HUES6 (cell line): ENCODE data around the gene PABPC1L.

Experiments
- H3K27ac ChIP-seq: 2 replicates; pipeline ENCODE4 v1.7.0; 2013; ENCODE audit warnings: low read depth, mild to moderate bottlenecking, low read length, inconsistent platforms
- H3K27me3 ChIP-seq: 2 replicates; pipeline ENCODE4 v1.6.1; 2013; ENCODE audit warnings: low read length; ENCODE audit not compliant: control insufficient read depth, insufficient read depth
- H3K36me3 ChIP-seq: 2 replicates; pipeline ENCODE4 v1.6.1; 2013; ENCODE audit warnings: low read length; ENCODE audit not compliant: control insufficient read depth, insufficient read depth
- H3K4me1 ChIP-seq: 2 replicates; pipeline ENCODE4 v1.6.1; 2013; ENCODE audit warnings: low read length; ENCODE audit not compliant: control insufficient read depth, insufficient read depth
- H3K4me3 ChIP-seq: 2 replicates; pipeline ENCODE4 v1.5.1; 2013; ENCODE audit warnings: low read depth, low read length
- H3K9ac ChIP-seq: one replicate; pipeline ENCODE4 v1.6.1; 2013; ENCODE audit warnings: mild to moderate bottlenecking, low read length
- H3K9me3 ChIP-seq: 2 replicates; pipeline ENCODE4 v1.6.1; 2013; ENCODE audit warnings: low read depth, low read length; ENCODE audit not compliant: control insufficient read depth, insufficient read depth

The PABPC1L gene

DNA sequence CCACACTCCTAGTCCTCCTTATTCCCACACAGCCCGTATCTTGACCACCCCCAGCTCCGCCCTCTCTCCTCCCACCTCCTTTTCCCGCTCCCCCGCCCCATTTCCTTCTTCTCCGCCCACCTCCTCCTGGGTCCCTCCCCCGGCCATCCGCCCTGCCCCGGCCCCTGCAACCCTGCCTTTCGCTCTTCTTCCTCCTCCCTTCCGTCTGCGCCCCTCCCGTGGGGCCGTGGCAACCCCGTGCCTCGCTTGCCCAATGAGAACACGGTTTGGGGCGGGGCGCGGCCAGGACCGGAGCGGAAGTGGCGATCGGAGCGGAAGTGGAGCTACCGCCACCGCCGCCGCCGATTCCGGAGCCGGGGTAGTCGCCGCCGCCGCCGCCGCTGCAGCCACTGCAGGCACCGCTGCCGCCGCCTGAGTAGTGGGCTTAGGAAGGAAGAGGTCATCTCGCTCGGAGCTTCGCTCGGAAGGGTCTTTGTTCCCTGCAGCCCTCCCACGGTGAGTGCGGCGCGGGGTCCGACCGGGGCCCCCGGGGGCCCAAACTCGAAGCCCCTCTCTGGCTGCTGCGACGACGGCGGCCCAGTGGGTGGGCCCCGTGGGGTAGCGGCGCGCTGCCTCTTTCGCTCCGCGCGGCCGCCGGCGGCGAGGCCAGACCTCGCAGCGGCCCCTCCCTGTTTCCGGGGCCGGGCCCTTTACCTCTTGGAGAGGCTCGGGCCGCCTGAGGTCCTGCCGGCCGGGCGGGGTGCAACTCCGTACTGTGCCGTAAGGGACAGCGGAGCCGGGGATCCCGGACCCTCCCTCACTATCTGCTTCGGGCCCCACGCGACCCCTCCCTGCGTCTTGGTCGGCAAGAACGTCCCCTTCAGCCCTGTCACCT lies 24.2 kb upstream of the PABPC1L start, which contains the start of gene YWHAB:
Gene YWHAB (plus strand): TSS at position 314 of the 874 bp plus-strand sequence. CDS start 15,829 bp downstream, outside the sequence.
- H3K4me1 ChIP-seq: peaks cover 19% of the 10 kb centered on the region
- H3K36me3 ChIP-seq: peaks cover 13% of the 10 kb centered on the region
- H3K27me3 ChIP-seq: no peaks in the 10 kb centered on the region; the same call in 1 of the 2 replicates
- peak within 1 kb of the TSS; percentile 98 for H3K4me3 ChIP-seq
- H3K9me3 ChIP-seq: no peaks in the 10 kb centered on the region
- peak within 1 kb of the TSS; percentile 98 for H3K9ac ChIP-seq
- H3K27ac ChIP-seq: peak within 1 kb of the TSS; percentile 98

DNA sequence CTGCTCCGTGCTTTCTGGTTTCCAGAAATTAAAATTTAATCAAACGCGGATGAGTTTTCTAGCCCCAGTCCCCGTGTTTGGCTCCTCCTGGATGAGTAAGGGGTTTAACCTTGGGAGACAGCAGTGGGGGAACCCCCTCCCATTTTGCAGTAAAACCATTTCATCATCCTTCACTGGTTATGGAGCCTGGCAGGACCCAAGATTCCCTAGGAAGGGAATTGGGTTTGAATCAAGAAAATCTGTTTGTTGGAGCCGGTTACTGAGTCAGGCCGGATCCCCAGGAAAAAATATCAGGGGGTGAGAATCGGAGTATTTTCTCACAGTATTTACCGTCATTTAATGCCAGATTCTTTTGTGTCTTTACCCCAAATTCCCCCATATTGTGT lies 23.6 kb upstream of the PABPC1L start:
- H3K4me1 ChIP-seq: peaks cover 19% of the 10 kb centered on the region
- peak overlapping the region; percentile 98 for H3K27ac ChIP-seq
- H3K27me3 ChIP-seq: no peaks in the 10 kb centered on the region; the same call in 1 of the 2 replicates

DNA sequence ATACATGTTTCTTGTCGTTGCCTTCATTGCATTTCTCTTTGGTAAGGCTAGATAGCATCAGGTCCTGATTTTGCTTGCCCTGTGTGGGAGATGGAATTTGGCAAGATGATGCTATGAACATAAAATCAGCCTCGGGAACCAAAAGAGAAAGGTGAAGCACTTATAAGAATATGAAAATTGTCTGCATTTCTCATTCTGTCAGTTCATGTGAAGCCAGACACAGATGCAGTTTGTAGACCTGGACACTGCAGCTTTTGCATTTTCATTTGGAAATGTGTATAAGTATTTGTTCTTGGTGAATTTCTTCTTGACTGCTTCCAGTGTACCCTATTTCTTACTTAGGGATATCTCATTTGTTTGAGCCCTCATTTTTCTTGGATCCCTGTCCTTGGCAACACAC lies 23.0 kb upstream of the PABPC1L start:
- Histone ChIP-seq H3K9ac (peak overlapping the region; percentile 98), H3K9me3 (no peaks in the 10 kb centered on the region), H3K36me3 (peaks cover 15% of the 10 kb centered on the region), H3K27ac (peak overlapping the region; percentile 98; the same call in 1 of the 2 replicates), H3K4me1 (peaks cover 19% of the 10 kb centered on the region), H3K4me3 (peak overlapping the region; percentile 98), H3K27me3 (no peaks in the 10 kb centered on the region; the same call in 1 of the 2 replicates)

More for the DNA sequence above, 23.6 kb upstream of the PABPC1L start:
- Histone ChIP-seq H3K4me3 (peak overlapping the region; percentile 98), H3K9ac (peak overlapping the region; percentile 98), H3K9me3 (no peaks in the 10 kb centered on the region), H3K36me3 (peaks cover 15% of the 10 kb centered on the region)

DNA sequence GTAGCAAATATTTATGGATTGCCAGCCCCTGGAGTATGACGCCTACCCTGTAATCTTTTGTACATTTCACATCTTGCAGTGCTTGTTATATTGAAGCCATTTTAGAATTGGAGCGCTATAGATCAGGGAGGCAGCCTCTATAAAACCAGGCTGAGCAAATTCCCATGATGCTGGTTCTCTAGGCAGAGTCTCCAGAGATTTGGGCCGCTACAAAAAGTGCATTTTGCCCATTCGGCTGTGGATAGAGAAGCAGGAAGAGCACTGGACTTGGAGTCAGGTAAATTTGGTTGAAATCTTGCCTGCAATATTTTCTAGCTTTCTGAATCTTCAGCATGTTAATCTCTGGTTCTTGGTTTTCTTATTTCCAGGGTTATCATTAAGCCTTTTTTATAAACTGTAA lies 22.4 kb upstream of the PABPC1L start:
- H3K4me3 ChIP-seq: peak overlapping the region; percentile 98
- peaks cover 15% of the 10 kb centered on the region for H3K36me3 ChIP-seq
- H3K27ac ChIP-seq: no peak overlapping the region
- no peaks in the 10 kb centered on the region; the same call in 1 of the 2 replicates for H3K27me3 ChIP-seq
- peaks cover 19% of the 10 kb centered on the region for H3K4me1 ChIP-seq
- H3K9me3 ChIP-seq: no peaks in the 10 kb centered on the region
- H3K9ac ChIP-seq: no peak overlapping the region

DNA sequence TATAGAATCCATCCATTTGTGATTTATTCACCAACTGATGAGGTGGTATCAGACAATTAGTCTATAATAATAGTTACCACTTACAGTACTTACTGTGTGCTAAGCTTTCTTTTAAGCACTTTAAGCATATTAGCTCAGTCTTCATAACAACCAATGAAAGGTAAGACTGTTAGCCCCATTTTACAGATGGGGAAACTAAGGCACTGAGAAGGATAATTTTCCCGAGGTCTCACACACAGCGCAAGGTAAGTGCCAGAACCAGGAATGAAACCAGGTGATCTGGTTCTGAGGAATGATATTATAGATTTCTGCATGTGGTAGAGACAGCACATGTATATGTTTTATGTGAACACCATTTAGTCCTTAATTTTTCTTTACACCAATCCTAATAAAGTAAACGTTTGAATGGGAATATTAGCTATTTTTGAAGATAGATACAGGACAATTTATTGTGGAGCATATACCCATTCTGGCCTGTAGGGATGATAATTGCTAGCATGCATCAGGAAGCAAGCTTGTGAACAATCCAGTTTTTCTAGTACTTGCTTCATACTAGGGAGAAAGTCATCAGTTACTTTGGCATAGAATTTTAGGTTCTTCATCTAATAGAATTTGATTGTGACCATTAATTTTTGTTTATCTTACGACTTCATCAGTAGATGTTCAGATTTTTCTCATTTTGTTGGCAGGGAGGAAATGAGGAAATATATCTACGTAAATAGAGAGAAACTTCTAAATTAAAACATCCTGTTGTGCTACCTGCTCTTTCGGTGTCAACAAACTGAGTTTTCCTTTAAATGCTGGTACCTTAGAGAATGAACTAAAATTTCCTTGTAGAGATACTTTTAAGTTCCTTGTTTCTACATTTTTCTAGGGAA lies 21.4 kb upstream of the PABPC1L start:
- Histone ChIP-seq H3K4me3 (no peak overlapping the region), H3K36me3 (peaks cover 15% of the 10 kb centered on the region), H3K9me3 (no peaks in the 10 kb centered on the region), H3K4me1 (peaks cover 19% of the 10 kb centered on the region), H3K27ac (no peak overlapping the region), H3K9ac (no peak overlapping the region), H3K27me3 (no peaks in the 10 kb centered on the region; the same call in 1 of the 2 replicates)

DNA sequence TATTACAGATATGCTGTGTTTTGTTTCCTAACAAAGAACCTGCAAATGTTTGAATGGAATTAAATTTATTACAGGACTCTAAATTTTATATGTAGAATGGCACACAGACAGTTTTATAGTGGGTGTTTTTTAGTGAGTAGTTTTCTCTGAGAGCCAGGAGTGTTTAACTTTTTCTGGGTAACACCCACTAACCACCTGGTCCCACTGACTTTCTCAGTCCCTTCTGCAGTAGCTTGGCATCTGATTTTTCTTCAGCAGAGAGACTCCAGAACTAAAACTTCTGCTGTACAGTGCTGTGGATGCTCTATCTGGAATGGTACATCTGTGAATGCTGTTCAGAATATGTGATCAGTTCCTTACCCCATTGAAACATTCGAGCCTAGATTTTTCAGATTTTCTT lies 18.0 kb upstream of the PABPC1L start:
- no peaks in the 10 kb centered on the region for H3K27me3 ChIP-seq
- peaks cover 10% of the 10 kb centered on the region for H3K4me1 ChIP-seq
- H3K9me3 ChIP-seq: no peaks in the 10 kb centered on the region
- H3K27ac ChIP-seq: no peak overlapping the region
- H3K4me3 ChIP-seq: no peak overlapping the region
- no peak overlapping the region for H3K9ac ChIP-seq
- H3K36me3 ChIP-seq: peaks cover 15% of the 10 kb centered on the region

DNA sequence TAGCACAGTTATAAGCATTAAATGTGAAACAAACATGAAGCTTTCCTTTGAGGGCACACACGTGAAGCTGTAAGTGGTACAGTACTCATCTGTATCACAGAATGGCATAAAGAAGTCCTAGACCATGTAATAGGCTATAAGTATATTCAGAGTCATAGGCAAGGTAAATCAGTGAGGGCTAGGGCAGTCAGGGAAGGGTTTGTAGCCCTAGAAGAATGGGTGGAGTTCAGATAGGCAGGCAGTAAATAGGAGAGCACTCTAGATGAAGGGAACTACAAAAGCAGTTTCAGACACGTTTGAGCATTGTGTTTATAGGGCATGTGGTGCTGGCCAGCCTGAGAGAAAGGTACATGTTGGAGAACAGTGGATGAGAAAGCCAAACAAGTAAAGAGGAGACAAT lies 14.9 kb upstream of the PABPC1L start:
- H3K27ac ChIP-seq: no peak overlapping the region
- H3K4me1 ChIP-seq: no peaks in the 10 kb centered on the region
- no peaks in the 10 kb centered on the region for H3K27me3 ChIP-seq
- H3K4me3 ChIP-seq: no peak overlapping the region
- no peak overlapping the region for H3K9ac ChIP-seq
- H3K36me3 ChIP-seq: peaks cover 11% of the 10 kb centered on the region
- H3K9me3 ChIP-seq: no peaks in the 10 kb centered on the region

DNA sequence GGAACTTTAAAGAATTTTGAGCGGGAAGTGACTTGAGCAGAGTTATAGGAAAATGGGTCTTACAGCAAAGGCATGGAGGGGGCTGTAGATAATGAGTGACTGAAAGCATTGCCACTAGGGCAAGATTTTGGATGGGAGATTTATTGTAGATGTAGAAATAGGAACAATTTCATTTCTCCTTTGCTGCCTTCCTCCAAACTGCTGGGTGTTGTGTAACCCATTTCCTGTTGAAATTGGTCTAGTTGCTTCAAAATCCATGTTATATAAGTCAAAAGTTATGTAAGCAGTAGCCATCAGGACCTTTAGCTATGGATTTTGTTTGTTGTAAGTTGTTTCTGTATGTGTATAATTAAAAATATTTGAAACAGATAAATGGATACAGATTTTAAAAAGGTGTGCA lies 13.3 kb upstream of the PABPC1L start:
- peaks cover 22% of the 10 kb centered on the region for H3K36me3 ChIP-seq
- H3K4me3 ChIP-seq: no peak overlapping the region

DNA sequence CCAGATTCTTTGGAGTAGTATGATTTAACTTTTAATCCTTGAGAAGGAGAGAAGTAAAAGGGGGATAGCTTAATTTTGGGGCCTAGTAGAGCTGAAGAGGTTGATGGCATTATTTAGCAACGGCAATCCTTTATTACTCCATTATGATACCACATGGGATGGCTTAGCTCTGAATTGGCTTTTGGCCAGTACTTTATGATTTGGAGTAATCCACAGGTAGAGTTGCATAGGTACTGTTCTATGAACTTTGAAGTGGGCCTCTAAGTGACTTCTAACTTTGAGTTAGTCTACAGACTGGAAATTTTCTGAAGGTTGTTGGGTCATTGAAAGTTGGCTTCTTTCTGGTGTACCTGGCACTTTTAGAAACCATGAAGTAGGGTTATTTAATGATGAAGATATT lies 12.7 kb upstream of the PABPC1L start:
- Histone ChIP-seq H3K4me1 (no peaks in the 10 kb centered on the region), H3K27me3 (no peaks in the 10 kb centered on the region), H3K4me3 (no peak overlapping the region), H3K36me3 (peaks cover 28% of the 10 kb centered on the region), H3K9me3 (no peaks in the 10 kb centered on the region), H3K9ac (no peak overlapping the region), H3K27ac (no peak overlapping the region)

More for the DNA sequence above, 13.3 kb upstream of the PABPC1L start:
- no peaks in the 10 kb centered on the region for H3K27me3 ChIP-seq
- H3K4me1 ChIP-seq: no peaks in the 10 kb centered on the region
- no peaks in the 10 kb centered on the region for H3K9me3 ChIP-seq
- no peak overlapping the region for H3K27ac ChIP-seq
- H3K9ac ChIP-seq: no peak overlapping the region

DNA sequence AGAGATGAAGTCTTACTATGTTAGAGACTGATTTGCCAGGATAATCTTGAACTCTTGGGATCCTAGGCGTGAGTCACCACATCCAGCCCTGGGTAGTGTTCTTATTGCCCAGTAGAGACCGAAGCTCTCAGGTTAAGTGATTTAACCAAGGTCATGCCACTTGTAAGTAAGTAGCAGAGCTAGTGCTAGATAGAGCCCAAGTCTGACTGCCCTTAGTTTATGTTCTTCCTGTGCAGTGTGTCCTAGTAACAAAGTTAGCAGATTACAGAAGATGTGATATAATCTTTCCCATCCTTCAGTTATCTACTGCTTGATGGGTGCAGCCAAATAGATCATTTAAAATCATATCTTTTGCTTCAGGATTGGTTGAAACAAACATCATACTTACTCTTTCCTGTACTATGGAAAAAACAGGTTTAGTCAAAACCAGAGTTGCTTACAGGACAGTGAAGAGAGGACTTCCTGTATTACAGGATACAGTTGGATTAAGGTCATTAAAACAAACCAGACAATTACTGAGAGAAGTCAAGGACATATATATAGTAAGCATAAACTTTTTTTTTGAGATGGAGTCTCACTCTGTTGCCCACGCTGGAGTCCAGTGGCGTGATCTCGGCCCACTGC lies 9.5 kb upstream of the PABPC1L start:
- Histone ChIP-seq H3K27ac (no peak overlapping the region), H3K9me3 (no peaks in the 10 kb centered on the region), H3K36me3 (peaks cover 60% of the 10 kb centered on the region), H3K9ac (no peak overlapping the region), H3K4me1 (no peaks in the 10 kb centered on the region), H3K27me3 (no peaks in the 10 kb centered on the region), H3K4me3 (no peak overlapping the region)
